PFSK-1 (cell line): Measurements from ENCODE around the gene LRRC14B.

Experiments
- FOXP2 ChIP-seq: optimal IDR thresholded peaks from 2 replicates; pipeline ENCODE3; 2011; ENCODE audit warnings: borderline replicate concordance, control low read depth, inconsistent platforms; ENCODE audit not compliant: insufficient read depth; ENCODE audit errors: extremely low read length, extremely low read depth
- POLR2AphosphoS5 ChIP-seq: IDR thresholded peaks from 2 replicates; pipeline ENCODE4 v1.6.1; 2012; ENCODE audit warnings: low read depth, mild to moderate bottlenecking, control low read depth, low read length, moderate library complexity
- REST ChIP-seq, 2 experiments: IDR thresholded peaks; 2 replicates each; pipeline versions ENCODE4 v1.6.1 to v1.8.0; 2011 to 2012; ENCODE audit warnings: low read depth in 2 of 2, low read length in 2 of 2, control low read depth in 1 of 2, inconsistent platforms in 1 of 2, mild to moderate bottlenecking in 1 of 2, moderate library complexity in 1 of 2; ENCODE audit not compliant: insufficient read depth in 1 of 2
- SIN3A ChIP-seq: IDR thresholded peaks from 2 replicates; pipeline ENCODE4 v1.6.1; 2012; ENCODE audit warnings: mild to moderate bottlenecking, low read length, moderate library complexity, borderline replicate concordance; ENCODE audit not compliant: insufficient read depth
- TAF1 ChIP-seq: IDR thresholded peaks from 2 replicates; pipeline ENCODE4 v1.6.1; 2012; ENCODE audit warnings: low read length, control low read depth, borderline replicate concordance; ENCODE audit not compliant: insufficient read depth

Gene LRRC14B

GRCh38 chr5:186091-187041 lies 4.9 kb upstream of the LRRC14B start:
- TF ChIP-seq POLR2AphosphoS5 (no peak), FOXP2 (no peak), REST (IDR thresholded peaks at IDR 0.05; ENCODE audit: insufficient read depth in 1 of 2, low read depth in 2 of 2, low read length in 2 of 2) (no peak), TAF1 (no peak), SIN3A (no peak)

- TF ChIP-seq SIN3A (no peak), REST (IDR thresholded peaks at IDR 0.05; ENCODE audit: insufficient read depth in 1 of 2, low read depth in 2 of 2, low read length in 2 of 2) (no peak), FOXP2 (no peak), POLR2AphosphoS5 (no peak), TAF1 (no peak)
Observed at GRCh38 chr5:187042-187431, 4.3 kb upstream of the LRRC14B start.

- TF ChIP-seq SIN3A (no peak), FOXP2 (no peak), POLR2AphosphoS5 (no peak), TAF1 (no peak), REST (IDR thresholded peaks at IDR 0.05; ENCODE audit: insufficient read depth in 1 of 2, low read depth in 2 of 2, low read length in 2 of 2) (no peak)
Observed at GRCh38 chr5:187617-188451, 3.5 kb upstream of the LRRC14B start.

- peak; percentile 68 for TF ChIP-seq FOXP2
- TF ChIP-seq TAF1: no peak
Observed at GRCh38 chr5:188488-189481, 2.5 kb upstream of the LRRC14B start.

- TF ChIP-seq POLR2AphosphoS5: no peak
- TF ChIP-seq REST (IDR thresholded peaks at IDR 0.05; ENCODE audit: insufficient read depth in 1 of 2, low read depth in 2 of 2, low read length in 2 of 2): no peak
- no peak for TF ChIP-seq FOXP2
- no peak for TF ChIP-seq TAF1
- no peak for TF ChIP-seq SIN3A
Observed at GRCh38 chr5:189486-189885, 1.8 kb upstream of the LRRC14B start.
